IMR-90 (cell line): Measurements from ENCODE around the gene PYGO2. TPM values are rescaled to one million over a fixed set of nuclear protein-coding genes. Genes with fewer than 3 reads are reported as not detected.

ENCODE experiments used
- ATAC-seq: fragments of 200-7000 bp; cut with Tn5 transposase; 2 replicates; pipeline ENCODE4 v1.9.1; 2020; ENCODE audit warnings: low read depth, mild to moderate bottlenecking, moderate library complexity
- BruUV-seq: library from RNA; stranded (reverse); fragments of 400-500 nt; replicated peaks from 2 replicates; lab custom pipeline; 2021; lab: Mats Ljungman, UMichigan
- CTCF ChIA-PET: fragments of 300-600 bp; formaldehyde crosslinking; extraction: SDS; loops from one replicate; lab custom pipeline; 2021; ENCODE audit warnings: antibody characterized with exemption; lab: Yijun Ruan, JAX
- POLR2A ChIA-PET: fragments of 300-600 bp; sonication (Branson Sonifier 250); formaldehyde crosslinking; loops from one replicate; lab custom pipeline; 2022; ENCODE audit warnings: antibody characterized with exemption; ENCODE audit not compliant: unreplicated experiment; lab: Charles Lee
- DNase-seq: peaks from one replicate; pipeline ENCODE4 v3.0.0; 2013
- H2AFZ ChIP-seq: replicated peaks from 2 replicates; pipeline ENCODE3; 2013; ENCODE audit warnings: low read length, mild to moderate bottlenecking; ENCODE audit not compliant: poor library complexity
- H2AK5ac ChIP-seq: 2 replicates; pipeline ENCODE4 v1.6.1; 2013; ENCODE audit warnings: low read depth, low read length, inconsistent platforms
- H2AK9ac ChIP-seq: replicated peaks from 2 replicates; pipeline ENCODE3; 2013; ENCODE audit warnings: mild to moderate bottlenecking, low read depth, low read length, moderate library complexity; ENCODE audit not compliant: poor library complexity
- H2BK120ac ChIP-seq: 2 replicates; pipeline ENCODE4 v1.6.1; 2013; ENCODE audit warnings: low read depth, low read length, inconsistent platforms
- H2BK15ac ChIP-seq: 3 replicates; pipeline ENCODE4 v1.6.1; 2013; ENCODE audit warnings: low read depth, low read length, inconsistent platforms
- H2BK20ac ChIP-seq: 2 replicates; pipeline ENCODE4 v1.6.1; 2013; ENCODE audit warnings: low read depth, mild to moderate bottlenecking, inconsistent platforms, low read length, moderate library complexity
- H2BK5ac ChIP-seq: 2 replicates; pipeline ENCODE4 v1.6.1; 2013; ENCODE audit warnings: mild to moderate bottlenecking, low read depth, low read length, inconsistent platforms; ENCODE audit not compliant: poor library complexity, severe bottlenecking
- H3K14ac ChIP-seq: replicated peaks from 2 replicates; pipeline ENCODE4 v1.6.1; 2013; ENCODE audit warnings: low read depth, low read length, inconsistent platforms
- H3K18ac ChIP-seq: 2 replicates; pipeline ENCODE4 v1.6.1; 2013; ENCODE audit warnings: low read depth, low read length, control low read depth
- H3K23ac ChIP-seq: 2 replicates; pipeline ENCODE4 v1.6.1; 2013; ENCODE audit warnings: low read depth, low read length, inconsistent platforms
- H3K27ac ChIP-seq: 2 replicates; pipeline ENCODE4 v1.5.1; 2013; ENCODE audit warnings: mild to moderate bottlenecking, control low read depth, low read length; ENCODE audit not compliant: insufficient read depth
- H3K27me3 ChIP-seq: 2 replicates; pipeline ENCODE4 v1.6.1; 2013; ENCODE audit warnings: low read length; ENCODE audit not compliant: control insufficient read depth, insufficient read depth
- H3K36me3 ChIP-seq: 2 replicates; pipeline ENCODE4 v1.6.1; 2013; ENCODE audit warnings: low read length, mixed read lengths; ENCODE audit not compliant: control insufficient read depth, insufficient read depth
- H3K4ac ChIP-seq: 2 replicates; pipeline ENCODE4 v1.6.1; 2013; ENCODE audit warnings: low read depth, low read length, inconsistent platforms
- H3K4me1 ChIP-seq: 2 replicates; pipeline ENCODE4 v1.6.1; 2013; ENCODE audit warnings: low read length, mixed read lengths; ENCODE audit not compliant: control insufficient read depth, insufficient read depth
- H3K4me2 ChIP-seq: 2 replicates; pipeline ENCODE4 v1.6.1; 2013; ENCODE audit warnings: low read depth, mild to moderate bottlenecking, control low read depth, low read length, moderate library complexity
- H3K4me3 ChIP-seq: 2 replicates; pipeline ENCODE4 v1.5.1; 2013; ENCODE audit warnings: low read depth, mild to moderate bottlenecking, control low read depth, low read length, moderate library complexity; ENCODE audit not compliant: insufficient read depth
- H3K56ac ChIP-seq: 2 replicates; pipeline ENCODE4 v1.6.1; 2013; ENCODE audit warnings: low read length, inconsistent platforms; ENCODE audit not compliant: insufficient read depth; ENCODE audit errors: extremely low read depth
- H3K79me1 ChIP-seq, 2 experiments: 2 replicates each; pipeline ENCODE4 v1.6.1; 2013; ENCODE audit warnings: low read length in 2 of 2, inconsistent platforms in 1 of 2, low read depth in 1 of 2
- H3K9ac ChIP-seq: 2 replicates; pipeline ENCODE4 v1.6.1; 2013; ENCODE audit warnings: low read depth, low read length, control low read depth
- H3K9me1 ChIP-seq: 2 replicates; pipeline ENCODE4 v1.6.1; 2013; ENCODE audit warnings: low read length, inconsistent platforms; ENCODE audit not compliant: insufficient read depth
- H3K9me3 ChIP-seq: 2 replicates; pipeline ENCODE4 v1.6.1; 2013; ENCODE audit warnings: low read length; ENCODE audit not compliant: control insufficient read depth, insufficient read depth
- H4K20me1 ChIP-seq: 2 replicates; pipeline ENCODE4 v1.6.1; 2013; ENCODE audit warnings: low read length, inconsistent platforms; ENCODE audit not compliant: insufficient read depth
- H4K5ac ChIP-seq: 2 replicates; pipeline ENCODE4 v1.6.1; 2013; ENCODE audit warnings: mild to moderate bottlenecking, low read depth, low read length, control low read depth
- H4K8ac ChIP-seq, 2 experiments: 2 replicates each; pipeline ENCODE4 v1.6.1; 2013; ENCODE audit warnings: low read depth in 2 of 2, low read length in 2 of 2, control low read depth in 1 of 2, inconsistent platforms in 1 of 2
- H4K91ac ChIP-seq: 2 replicates; pipeline ENCODE4 v1.6.1; 2013; ENCODE audit warnings: low read depth, low read length, inconsistent platforms; ENCODE audit not compliant: insufficient read depth
- CHD1 ChIP-seq: IDR thresholded peaks from 2 replicates; pipeline ENCODE4 v1.6.1; 2012; ENCODE audit warnings: low read depth, low read length, improper control_type of control experiment
- CTCF ChIP-seq: conservative IDR thresholded peaks from 2 replicates; pipeline ENCODE4 v1.5.1; 2012; ENCODE audit warnings: mild to moderate bottlenecking, low read depth, low read length, improper control_type of control experiment
- MAFK ChIP-seq: IDR thresholded peaks from 2 replicates; pipeline ENCODE4 v1.6.1; 2012; ENCODE audit warnings: low read depth, low read length, improper control_type of control experiment
- NFE2L2 ChIP-seq: fragments of 150-350 bp; IDR thresholded peaks from 2 replicates; pipeline ENCODE4 v1.6.1; 2016; ENCODE audit warnings: low read depth, mild to moderate bottlenecking, low read length
- POLR2A ChIP-seq: IDR thresholded peaks from 2 replicates; pipeline ENCODE4 v1.6.1; 2012; ENCODE audit warnings: mild to moderate bottlenecking, low read depth, low read length
- RAD21 ChIP-seq: IDR thresholded peaks from 2 replicates; pipeline ENCODE4 v1.6.1; 2012; ENCODE audit warnings: low read length, improper control_type of control experiment
- RCOR1 ChIP-seq: IDR thresholded peaks from 2 replicates; pipeline ENCODE4 v1.6.1; 2012; ENCODE audit warnings: mild to moderate bottlenecking, low read length, improper control_type of control experiment; ENCODE audit not compliant: insufficient replicate concordance
- RFX5 ChIP-seq: IDR thresholded peaks from 2 replicates; pipeline ENCODE4 v1.8.0; 2012; ENCODE audit warnings: low read depth, mild to moderate bottlenecking, low read length, moderate library complexity
- SMC3 ChIP-seq: fragments of 150-350 bp; IDR thresholded peaks from 2 replicates; pipeline ENCODE4 v1.6.1; 2016; ENCODE audit warnings: low read depth, mild to moderate bottlenecking, antibody characterized with exemption, low read length, moderate library complexity
- WGBS, 2 experiments: methylation state at CpG; one replicate each; pipeline versions ENCODE4 v1.1.5 to v1.1.7; 2013; ENCODE audit warnings: missing lambda C conversion rate in 2 of 2; ENCODE audit not compliant: insufficient read length in 1 of 2; ENCODE audit errors: extremely low coverage in 2 of 2; 5-methylcytosine and 5-hydroxymethylcytosine counted together
- dilution Hi-C: fragments of 300-500 bp; cut with HindIII; formaldehyde crosslinking; loops from one replicate; pipeline ENCODE4 v1.14.3; 2018; ENCODE audit warnings: low sequenced_read_pairs; ENCODE audit not compliant: unreplicated experiment
- in situ Hi-C: fragments of 300-500 bp; cut with MboI; formaldehyde crosslinking; loops from 3 replicates; pipeline ENCODE4 v1.14.3; 2019; ENCODE audit warnings: low sequenced_read_pairs, inconsistent platforms, mixed read lengths
- intact Hi-C: fragments of 100-400 bp; cut with micrococcal nuclease; formaldehyde crosslinking; loops from 2 replicates; pipeline ENCODE4 v1.10.0; 2022
- polyA plus RNA-seq, 3 experiments: library from polyadenylated mRNA; depleted of rRNA; stranded (reverse); fragments of >200 nt; gene quantifications; 2 replicates each; pipeline ENCODE4 v1.2.3, GENCODE V29; 2012; ENCODE audit warnings: low replicate concordance in 1 of 3
- total RNA-seq: library from RNA; depleted of rRNA; stranded (reverse); fragments of >200 nt; gene quantifications from 2 replicates; pipeline ENCODE4 v1.2.3, GENCODE V29; 2012
- TF ChIP-seq, protein P1 (sequence below): fragments of 150-350 bp; IDR thresholded peaks from 2 replicates; pipeline ENCODE4 v1.6.1; 2017; ENCODE audit warnings: mild to moderate bottlenecking, antibody characterized with exemption, low read length, low read depth

Gene PYGO2
- total and polyA plus RNA-seq, 2 of the 4 experiments (the other 2 are of a cell fraction), result 5.4 to 14.8 TPM

GRCh38 chr1:155005076-155006011, 43.8 kb upstream of the PYGO2 start (continued):
- TF ChIP-seq RFX5, result no peak

GRCh38 chr1:155004352-155005075, 42.9 kb upstream of the PYGO2 start:
- CTCF ChIA-PET, result interaction anchor here (1.6 kb wide), 1 partner anchor 12 kb away, joined by 7 read pairs; no protein-coding TSS in a partner anchor
- Histone ChIP-seq H3K4me3 (peak overlapping the region; percentile 98), H3K18ac (peak overlapping the region; percentile 77), H3K56ac (peak overlapping the region; percentile 66), H3K23ac (peak overlapping the region; percentile 90; the same call in 1 of the 2 replicates), H3K27me3 (no peaks in the 10 kb centered on the region), H2BK15ac (peak overlapping the region; percentile 97; the same call in 2 of the 3 replicates), H2BK20ac (peak overlapping the region; percentile 87), H2AK5ac (peak overlapping the region; percentile 99), H3K14ac (peak overlapping the region; percentile 95), H2BK120ac (peak overlapping the region; percentile 90), H3K9me1 (peaks cover 12% of the 10 kb centered on the region), H3K79me1 (peaks cover 14 to 71% of the 10 kb centered on the region in 2 experiments), H3K4ac (peak overlapping the region; percentile 99), H2BK5ac (peak overlapping the region; percentile 91), H3K9me3 (no peaks in the 10 kb centered on the region), H3K9ac (peak overlapping the region; percentile 89), H3K36me3 (no peaks in the 10 kb centered on the region; the same call in none of the 2 replicates), H4K20me1 (peaks cover under 1% of the 10 kb centered on the region; the same call in 1 of the 2 replicates), H3K4me2 (peak overlapping the region; percentile 93), H2AFZ (peak overlapping the region; percentile 93), H3K27ac (peak overlapping the region; percentile 96), H4K8ac (peak overlapping the region; percentile 92 to 98), H3K4me1 (peaks cover 19% of the 10 kb centered on the region), H4K91ac (peak overlapping the region; percentile 98), H4K5ac (peak overlapping the region; percentile 85), H2AK9ac (peak overlapping the region; percentile 99)
- intact Hi-C loops (loop anchor here (5.0 kb wide), 1 partner anchor 48 kb away; the partner anchor contains the start of gene ADAM15), dilution Hi-C loops (no loop called here), in situ Hi-C loops (no loop called here)
- no CpG with 5 or more reads among the region's 5 CpGs for WGBS, 2 experiments
- no peak for TF ChIP-seq RFX5
- TF ChIP-seq, protein P1, sequence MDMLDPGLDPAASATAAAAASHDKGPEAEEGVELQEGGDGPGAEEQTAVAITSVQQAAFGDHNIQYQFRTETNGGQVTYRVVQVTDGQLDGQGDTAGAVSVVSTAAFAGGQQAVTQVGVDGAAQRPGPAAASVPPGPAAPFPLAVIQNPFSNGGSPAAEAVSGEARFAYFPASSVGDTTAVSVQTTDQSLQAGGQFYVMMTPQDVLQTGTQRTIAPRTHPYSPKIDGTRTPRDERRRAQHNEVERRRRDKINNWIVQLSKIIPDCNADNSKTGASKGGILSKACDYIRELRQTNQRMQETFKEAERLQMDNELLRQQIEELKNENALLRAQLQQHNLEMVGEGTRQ, result no peak
- TF ChIP-seq SMC3, result no peak
- no peak for TF ChIP-seq CTCF
- TF ChIP-seq RAD21, result no peak
- TF ChIP-seq RCOR1, result no peak
- no peak for TF ChIP-seq POLR2A
- no peak for TF ChIP-seq NFE2L2
- no peak for TF ChIP-seq MAFK
- TF ChIP-seq CHD1, result no peak
- no TSS peak for BruUV-seq
- no peak for DNase-seq
- POLR2A ChIA-PET, result no interaction called here
- no peak for ATAC-seq
